ENCODE results near the gene VEZF1.

GRCh38 chr17:57985675-57985974 lies 2.4 kb downstream of the VEZF1 start:
- no peak for TF ChIP-seq CTCF (conservative IDR thresholded peaks at IDR 0.05; ENCODE audit: low read depth, low read length)
- no peak for TF ChIP-seq EZH2 (IDR thresholded peaks at IDR 0.05; ENCODE audit: low read length, unreplicated experiment)
- no peak for TF ChIP-seq EZH2phosphoT487 (IDR thresholded peaks at IDR 0.05; ENCODE audit: borderline replicate concordance, low read length)
